ENCODE results near the gene ALX1.

DNA sequence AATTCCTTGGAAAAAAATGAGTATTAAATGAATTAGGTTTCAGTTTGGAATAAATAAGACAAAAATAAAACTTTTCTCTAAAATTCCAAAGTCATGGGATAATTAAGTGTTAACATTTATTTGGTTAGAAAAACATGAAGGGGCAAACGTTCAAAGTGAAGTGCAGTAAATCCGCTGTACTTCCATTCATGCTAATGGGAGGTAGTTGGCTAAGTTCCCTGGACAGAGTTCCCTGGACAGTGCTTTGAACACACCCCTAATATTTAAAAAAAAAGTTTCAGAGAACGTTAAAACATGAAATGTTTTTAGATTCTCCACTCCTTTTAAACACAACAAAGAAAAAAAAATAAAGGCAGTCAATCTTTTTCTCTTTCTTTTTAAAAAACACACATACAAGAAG is 16.3 kb downstream of the ALX1 start:
- no peak for TF ChIP-seq CTCF (IDR thresholded peaks at IDR 0.05)
- TF ChIP-seq POLR2A (IDR thresholded peaks at IDR 0.05) = no peak

Data from body of pancreas (tissue), 4 donors.